GM18517 (cell line): ENCODE results near the gene SRSF3.
"Not testable (repeated sequence)": the region's sequence is repeated elsewhere in the genome, so short reads cannot be mapped to it uniquely, and the experiment has no call there.

Experiments used
- ATAC-seq: cut with Tn5 transposase; IDR thresholded peaks from one replicate; pipeline ENCODE4 v1.9.1; 2021; ENCODE audit warnings: mild to moderate bottlenecking, moderate library complexity; ENCODE audit not compliant: unreplicated experiment

SRSF3 gene

GRCh38 chr6:36642913-36643817 lies 49.0 kb downstream of the SRSF3 start:
- no peak for ATAC-seq

- no peak for ATAC-seq
These were observed 49.8 kb downstream of the SRSF3 start for GRCh38 chr6:36643977-36644376.

GRCh38 chr6:36649086-36649485 lies 54.9 kb downstream of the SRSF3 start:
- ATAC-seq, result no peak

- no peak for ATAC-seq
These were observed 55.7 kb downstream of the SRSF3 start for GRCh38 chr6:36649701-36650484.

- no peak for ATAC-seq
These were observed 56.8 kb downstream of the SRSF3 start for GRCh38 chr6:36650848-36651478.

- ATAC-seq, result no peak
These were observed 57.7 kb downstream of the SRSF3 start for GRCh38 chr6:36651659-36652379.

- ATAC-seq, result not testable (repeated sequence)
These were observed 60.3 kb downstream of the SRSF3 start for GRCh38 chr6:36654469-36654868.
